Neutrophil (primary cell): ENCODE data around the gene ASCC2.

ENCODE experiments used
- H3K27ac ChIP-seq: fragments of 200-600 bp; sonication (generic); 2 replicates; pipeline ENCODE4 v1.5.1; 2016; ENCODE audit warnings: mild to moderate bottlenecking, moderate library complexity
- H3K27me3 ChIP-seq: fragments of 200-600 bp; sonication (generic); 2 replicates; pipeline ENCODE4 v1.6.0; 2016; ENCODE audit warnings: mild to moderate bottlenecking
- H3K36me3 ChIP-seq: fragments of 200-600 bp; sonication (generic); 2 replicates; pipeline ENCODE4 v1.5.1; 2017
- H3K4me1 ChIP-seq, 2 experiments: fragments of 200-600 bp in 1 of 2; sonication (generic) in 1 of 2; 1 replicate in 1 of 2; 2 replicates in 1 of 2; pipeline versions ENCODE4 v1.5.1 to v1.6.1; 2013 to 2016; ENCODE audit warnings: low read depth in 1 of 2, low read length in 1 of 2, mild to moderate bottlenecking in 1 of 2, moderate library complexity in 1 of 2; ENCODE audit not compliant: control insufficient read depth in 1 of 2, insufficient read depth in 1 of 2
- H3K4me3 ChIP-seq, 2 experiments: fragments of 200-600 bp in 1 of 2; sonication (generic) in 1 of 2; 1 replicate in 1 of 2; 2 replicates in 1 of 2; pipeline ENCODE4 v1.5.1; 2013 to 2016; ENCODE audit warnings: low read depth in 1 of 2, low read length in 1 of 2, mild to moderate bottlenecking in 1 of 2, moderate library complexity in 1 of 2
- H3K9me3 ChIP-seq: fragments of 200-600 bp; sonication (generic); 2 replicates; pipeline ENCODE4 v1.5.1; 2016
- TF ChIP-seq, protein P1 (sequence below): fragments of 200-600 bp; sonication (generic); IDR thresholded peaks from 2 replicates; pipeline ENCODE4 v1.5.1; 2016; ENCODE audit warnings: antibody characterized with exemption

Gene ASCC2

DNA sequence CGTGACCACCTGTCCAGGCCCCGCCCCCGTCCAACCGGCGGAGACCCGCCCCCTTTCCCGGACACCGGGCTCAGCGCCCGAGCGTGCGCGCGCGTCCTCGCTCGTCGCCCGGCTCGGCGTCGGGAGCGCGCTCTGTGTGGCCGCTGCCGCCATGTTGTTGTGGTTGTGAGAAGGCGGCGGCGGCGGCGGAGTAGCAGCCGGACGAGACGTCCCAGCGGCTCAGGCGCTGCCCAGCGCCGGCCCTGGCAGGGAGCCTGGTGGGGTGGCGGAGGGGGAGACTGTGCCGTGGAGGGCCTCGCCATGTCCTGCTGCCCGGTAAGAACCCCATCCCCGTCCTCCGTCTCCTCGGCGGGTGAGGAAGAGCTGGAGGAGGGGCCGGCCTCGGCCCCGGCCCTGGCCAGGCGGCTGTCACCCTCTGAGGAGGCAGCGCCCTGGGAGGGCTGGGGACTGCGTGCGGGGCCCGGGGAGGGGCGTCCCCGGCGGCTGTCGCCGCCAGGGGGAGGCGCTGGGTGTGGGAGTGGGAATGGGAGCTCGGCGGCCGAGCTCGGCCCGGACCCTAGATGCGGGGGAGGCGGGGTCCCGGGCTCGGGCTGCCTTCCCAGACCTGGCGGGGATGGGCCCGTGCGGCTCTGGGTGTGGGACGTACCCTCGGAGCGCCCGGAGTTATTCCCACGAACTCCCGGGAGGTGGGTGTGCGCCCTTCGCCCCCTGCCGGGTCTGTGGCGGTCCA lies 45.1 kb upstream of the ASCC2 start, which contains the start of gene MTMR3:
MTMR3 (plus strand) TSS at position 130 of the 730 bp plus-strand sequence. CDS start 87,886 bp downstream, outside the sequence.
- H3K27me3 ChIP-seq, result no peaks in the 10 kb centered on the region
- H3K27ac ChIP-seq, result peak within 1 kb of the TSS; percentile 98
- no peaks in the 10 kb centered on the region for H3K9me3 ChIP-seq
- TF ChIP-seq, protein P1, sequence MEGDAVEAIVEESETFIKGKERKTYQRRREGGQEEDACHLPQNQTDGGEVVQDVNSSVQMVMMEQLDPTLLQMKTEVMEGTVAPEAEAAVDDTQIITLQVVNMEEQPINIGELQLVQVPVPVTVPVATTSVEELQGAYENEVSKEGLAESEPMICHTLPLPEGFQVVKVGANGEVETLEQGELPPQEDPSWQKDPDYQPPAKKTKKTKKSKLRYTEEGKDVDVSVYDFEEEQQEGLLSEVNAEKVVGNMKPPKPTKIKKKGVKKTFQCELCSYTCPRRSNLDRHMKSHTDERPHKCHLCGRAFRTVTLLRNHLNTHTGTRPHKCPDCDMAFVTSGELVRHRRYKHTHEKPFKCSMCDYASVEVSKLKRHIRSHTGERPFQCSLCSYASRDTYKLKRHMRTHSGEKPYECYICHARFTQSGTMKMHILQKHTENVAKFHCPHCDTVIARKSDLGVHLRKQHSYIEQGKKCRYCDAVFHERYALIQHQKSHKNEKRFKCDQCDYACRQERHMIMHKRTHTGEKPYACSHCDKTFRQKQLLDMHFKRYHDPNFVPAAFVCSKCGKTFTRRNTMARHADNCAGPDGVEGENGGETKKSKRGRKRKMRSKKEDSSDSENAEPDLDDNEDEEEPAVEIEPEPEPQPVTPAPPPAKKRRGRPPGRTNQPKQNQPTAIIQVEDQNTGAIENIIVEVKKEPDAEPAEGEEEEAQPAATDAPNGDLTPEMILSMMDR, result peak; percentile 23
- peak within 1 kb of the TSS; percentile 80 to 99 for H3K4me3 ChIP-seq
- peaks cover 45 to 49% of the 10 kb centered on the region in 2 experiments for H3K4me1 ChIP-seq
- no peaks in the 10 kb centered on the region for H3K36me3 ChIP-seq

DNA sequence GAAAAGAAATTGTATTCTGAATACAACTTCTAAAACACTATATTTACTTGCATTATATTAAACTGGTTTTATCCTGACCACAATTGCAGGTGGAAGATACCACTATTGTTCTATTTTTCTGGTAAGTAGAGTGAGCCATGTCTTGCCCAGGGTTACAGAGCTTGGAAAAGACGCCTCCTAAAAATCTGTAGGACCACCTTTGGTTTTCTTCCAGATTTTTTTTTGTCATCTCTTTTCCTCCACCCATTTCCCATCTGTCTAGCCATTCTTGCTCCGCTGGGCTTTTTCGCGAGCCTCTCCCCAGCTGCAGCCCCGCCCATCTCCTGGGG lies 44.6 kb upstream of the ASCC2 start:
- H3K27me3 ChIP-seq, result no peaks in the 10 kb centered on the region
- no peaks in the 10 kb centered on the region for H3K36me3 ChIP-seq
- peak overlapping the region; percentile 80 to 99 for H3K4me3 ChIP-seq
- peaks cover 39 to 44% of the 10 kb centered on the region in 2 experiments for H3K4me1 ChIP-seq
- H3K9me3 ChIP-seq, result no peaks in the 10 kb centered on the region
- TF ChIP-seq, protein P1, result no peak
- H3K27ac ChIP-seq, result peak overlapping the region; percentile 98

DNA sequence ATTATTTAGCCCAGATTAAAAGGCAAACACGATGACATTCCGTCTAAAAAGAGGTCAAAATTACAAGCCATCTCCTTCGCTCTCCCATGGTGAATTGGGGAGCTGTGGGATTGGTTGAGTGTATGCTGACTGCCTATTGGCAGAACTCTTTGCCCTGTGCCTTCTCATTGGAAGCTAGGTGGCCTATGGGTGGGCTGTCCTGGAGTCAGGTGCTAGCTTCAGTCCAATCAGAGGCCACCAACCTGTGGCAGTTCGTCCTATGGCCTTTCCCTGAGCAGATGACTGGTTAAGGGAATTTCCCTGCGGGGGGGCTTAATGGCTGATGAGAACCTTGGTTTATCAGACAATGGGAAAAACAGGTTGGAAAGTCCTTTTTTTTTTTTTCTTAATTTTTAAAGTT lies 41.7 kb upstream of the ASCC2 start:
- no peaks in the 10 kb centered on the region for H3K36me3 ChIP-seq
- H3K4me3 ChIP-seq, result no peak overlapping the region
- TF ChIP-seq, protein P1, result no peak
- no peak overlapping the region for H3K27ac ChIP-seq
- peaks cover 10 to 15% of the 10 kb centered on the region in 2 experiments for H3K4me1 ChIP-seq
- no peaks in the 10 kb centered on the region for H3K27me3 ChIP-seq
- no peaks in the 10 kb centered on the region for H3K9me3 ChIP-seq

DNA sequence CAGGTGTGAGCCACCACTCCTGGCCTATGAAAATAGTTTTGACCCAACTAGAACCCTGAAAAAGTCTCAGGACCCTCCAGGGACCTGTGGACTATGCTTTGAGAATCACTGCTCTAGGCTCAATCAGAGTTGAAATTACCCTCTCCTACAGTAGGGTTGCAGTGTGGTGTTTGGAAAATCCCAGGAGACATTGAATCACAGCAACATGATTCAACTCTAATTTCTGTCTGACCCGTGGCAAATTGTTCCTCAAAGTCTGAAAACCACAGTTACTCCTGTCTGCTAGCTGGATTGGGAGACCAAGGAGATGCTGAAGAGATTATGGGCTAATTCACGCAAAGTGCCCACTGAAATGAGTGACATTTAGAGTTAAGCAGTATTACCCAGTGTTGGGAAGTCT lies 39.5 kb upstream of the ASCC2 start:
- no peak overlapping the region for H3K27ac ChIP-seq
- no peaks in the 10 kb centered on the region for H3K9me3 ChIP-seq
- no peaks in the 10 kb centered on the region for H3K27me3 ChIP-seq
- H3K36me3 ChIP-seq, result no peaks in the 10 kb centered on the region
- peaks cover 19 to 20% of the 10 kb centered on the region in 2 experiments for H3K4me1 ChIP-seq
- no peak overlapping the region for H3K4me3 ChIP-seq
- TF ChIP-seq, protein P1, result no peak

DNA sequence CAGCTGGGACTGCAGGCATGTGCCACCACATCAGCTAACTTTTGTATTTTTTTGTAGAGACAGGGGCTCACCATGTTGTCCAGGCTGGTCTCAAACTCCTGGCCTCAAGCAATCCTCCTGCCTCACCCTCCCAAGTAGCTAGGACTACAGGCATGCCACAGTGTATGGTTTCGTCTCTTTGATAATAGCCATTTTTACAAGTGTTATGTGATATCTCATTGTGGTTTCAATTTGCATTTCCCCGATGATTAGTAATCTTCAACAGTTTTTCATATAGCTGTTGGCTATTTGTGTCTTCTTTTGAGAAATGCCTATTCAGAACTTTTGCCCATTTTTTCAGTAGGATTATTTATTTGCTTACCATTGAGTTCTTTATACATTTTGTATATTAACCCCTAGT lies 35.9 kb upstream of the ASCC2 start:
- peaks cover 32 to 36% of the 10 kb centered on the region in 2 experiments for H3K4me1 ChIP-seq
- H3K36me3 ChIP-seq, result no peaks in the 10 kb centered on the region
- H3K27me3 ChIP-seq, result no peaks in the 10 kb centered on the region
- peak overlapping the region; percentile 91 for H3K27ac ChIP-seq
- H3K4me3 ChIP-seq, result no peak overlapping the region
- H3K9me3 ChIP-seq, result no peaks in the 10 kb centered on the region
- TF ChIP-seq, protein P1, result no peak
